Right ventricle myocardium inferior (tissue), 1 donor: ENCODE measurements around the gene WHRN. TPM values are rescaled to one million over a fixed set of nuclear protein-coding genes. Genes with fewer than 3 reads are reported as not detected.

Experiments
- ATAC-seq: fragments of 200-7000 bp; cut with Tn5 transposase; one replicate; pipeline ENCODE4 v1.9.1; 2020; ENCODE audit warnings: mild to moderate bottlenecking, moderate library complexity
- DNase-seq: peaks from one replicate; pipeline ENCODE4 v3.0.0; 2021; ENCODE audit errors: missing footprints
- intact Hi-C: fragments of 100-400 bp; cut with DNase I; formaldehyde crosslinking; loops from one replicate; pipeline ENCODE4 v1.11.0; 2022
- total RNA-seq: library from RNA; stranded (reverse); fragmentation: NEBNext Ultra II Directional; extraction: Animal tissue kit (Norgen Biotek cat#: 25700); gene quantifications from one replicate; pipeline ENCODE4 v1.2.1, GENCODE V29; 2021
- donor health status: DM: no; HTN: yes; CAD: no; lungs with severe emphysema.

WHRN gene
- total RNA-seq, 1 donor from 2014 or later, result 0.49 TPM

- ATAC-seq, result no peak
- intact Hi-C loops, result no loop called here
- no peak for DNase-seq
These were observed 12.8 kb upstream of the WHRN start for GRCh38 chr9:114518120-114518519.

GRCh38 chr9:114516913-114517312 is 11.6 kb upstream of the WHRN start:
- intact Hi-C loops, result no loop called here
- ATAC-seq, result no peak
- no peak for DNase-seq

GRCh38 chr9:114515528-114515927 is 10.3 kb upstream of the WHRN start:
- DNase-seq (no peak), ATAC-seq (no peak)
- intact Hi-C loops, result no loop called here

GRCh38 chr9:114513959-114514267 is 8.6 kb upstream of the WHRN start:
- ATAC-seq (no peak), DNase-seq (no peak)
- intact Hi-C loops, result no loop called here

- ATAC-seq (no peak), DNase-seq (no peak)
These were observed 8.0 kb upstream of the WHRN start for GRCh38 chr9:114513055-114513958.

GRCh38 chr9:114511978-114512874 is 7.0 kb upstream of the WHRN start:
- intact Hi-C loops, result no loop called here
- DNase-seq (no peak), ATAC-seq (no peak)

More at GRCh38 chr9:114513055-114513958, 8.0 kb upstream of the WHRN start:
- intact Hi-C loops, result no loop called here

- intact Hi-C loops, result no loop called here
These were observed 2.5 kb upstream of the WHRN start for GRCh38 chr9:114507726-114508125.

GRCh38 chr9:114506082-114506390 is 763 bp upstream of the WHRN start:
- DNase-seq (no peak), ATAC-seq (no peak)
- intact Hi-C loops, result no loop called here

More at GRCh38 chr9:114507726-114508125, 2.5 kb upstream of the WHRN start:
- no peak for ATAC-seq
- DNase-seq, result no peak

GRCh38 chr9:114504341-114505186 is 709 bp downstream of the WHRN start:
- ATAC-seq, result peak; percentile 62
- intact Hi-C loops, result no loop called here
- DNase-seq, result peak; percentile 77

- DNase-seq, result no peak
- intact Hi-C loops, result no loop called here
- no peak for ATAC-seq
These were observed 1.5 kb downstream of the WHRN start for GRCh38 chr9:114503522-114504340.

- intact Hi-C loops, result no loop called here
- ATAC-seq (no peak), DNase-seq (no peak)
These were observed 2.3 kb downstream of the WHRN start for GRCh38 chr9:114503009-114503408.

- DNase-seq, result no peak
- intact Hi-C loops, result no loop called here
- ATAC-seq, result no peak
These were observed 3.2 kb downstream of the WHRN start for GRCh38 chr9:114501796-114502682.

- DNase-seq (no peak), ATAC-seq (no peak)
- intact Hi-C loops, result no loop called here
These were observed 4.5 kb downstream of the WHRN start for GRCh38 chr9:114500697-114501292.

- ATAC-seq (no peak), DNase-seq (no peak)
- intact Hi-C loops, result no loop called here
These were observed 5.2 kb downstream of the WHRN start for GRCh38 chr9:114499941-114500696.

- intact Hi-C loops, result no loop called here
- ATAC-seq, result no peak
- no peak for DNase-seq
These were observed 5.7 kb downstream of the WHRN start for GRCh38 chr9:114499528-114499927.

- no peak for ATAC-seq
- DNase-seq, result no peak
- intact Hi-C loops, result no loop called here
These were observed 7.4 kb downstream of the WHRN start for GRCh38 chr9:114497727-114498382.
